Left lung (tissue), 10 donors: ENCODE data around the gene RPP21. TPM values are rescaled to one million over a fixed set of nuclear protein-coding genes. Genes with fewer than 3 reads are reported as not detected.

Experiments
- ATAC-seq: fragments of 200-7000 bp; cut with Tn5 transposase; one replicate; pipeline ENCODE4 v1.9.1; 2020; ENCODE audit warnings: moderate library complexity
- DNase-seq, 4 donors: peaks; one replicate each; pipeline ENCODE4 v3.0.0-alpha.2; 2013 to 2020
- H3K27ac ChIP-seq, 2 donors: fragments of 200-600 bp; sonication (generic) in 1 of 2; one replicate each; pipeline versions ENCODE4 v1.5.0 to v1.8.0; 2020 to 2021
- H3K27me3 ChIP-seq, 2 donors: fragments of 200-600 bp; sonication (generic) in 1 of 2; one replicate each; pipeline versions ENCODE4 v1.5.0 to v1.8.0; 2020 to 2021
- H3K36me3 ChIP-seq, 2 donors: fragments of 200-600 bp; sonication (generic) in 1 of 2; one replicate each; pipeline versions ENCODE4 v1.5.0 to v1.8.0; 2020 to 2021
- H3K4me1 ChIP-seq, 2 donors: fragments of 200-600 bp; one replicate each; pipeline ENCODE4 v1.8.0; 2021
- H3K4me3 ChIP-seq, 2 donors: fragments of 200-600 bp; sonication (generic) in 1 of 2; one replicate each; pipeline versions ENCODE4 v1.5.0 to v1.8.0; 2020 to 2021; ENCODE audit warnings: mild to moderate bottlenecking in 1 of 2
- H3K9me3 ChIP-seq, 2 donors: fragments of 200-600 bp; sonication (generic) in 1 of 2; one replicate each; pipeline versions ENCODE4 v1.5.0 to v1.8.0; 2020 to 2021
- CTCF ChIP-seq, 2 donors: fragments of 200-600 bp; sonication (generic) in 1 of 2; IDR thresholded peaks; one replicate each; pipeline versions ENCODE4 v1.5.0 to v1.8.0; 2021; ENCODE audit warnings: antibody characterized with exemption in 2 of 2
- intact Hi-C, 2 donors: fragments of 100-400 bp; cut with DNase I; formaldehyde crosslinking; loops; one replicate each; pipeline versions ENCODE4 v1.11.2 to v1.14.2; 2022
- polyA plus RNA-seq, 6 donors: library from polyadenylated mRNA; unstranded; fragments of 120-200 nt; gene quantifications; one replicate each; pipeline ENCODE4 v1.2.1, GENCODE V29; 2013; ENCODE audit not compliant: insufficient read length in 6 of 6
- total RNA-seq, 2 donors: library from RNA; stranded (reverse); fragmentation: NEBNext Ultra II Directional; extraction: Animal tissue kit (Norgen Biotek cat#: 25700); gene quantifications; one replicate each; pipeline ENCODE4 v1.2.1, GENCODE V29; 2021
- donor health status: DM: no; HTN: yes; CAD: no.
- donor health status: DM: no; HTN: no; CAD: no.

Gene RPP21
- total and polyA plus RNA-seq, 8 donors: 28.6 to 37.5 (median 32.5) TPM

GRCh38 chr6:30356536-30356935 lies 11.6 kb downstream of the RPP21 start:
- Histone ChIP-seq H3K4me3 (no peak overlapping the region), H3K27ac (no peak overlapping the region), H3K36me3 (no peaks in the 10 kb centered on the region), H3K4me1 (peaks cover 0 to 10% of the 10 kb centered on the region in 2 donors), H3K9me3 (no peaks in the 10 kb centered on the region), H3K27me3 (peaks cover 24 to 64% of the 10 kb centered on the region in 2 donors)
- intact Hi-C loops: no loop called here
- DNase-seq: no peak
- no peak for ATAC-seq
- TF ChIP-seq CTCF (IDR thresholded peaks at IDR 0.05): no peak

- peak; percentile 59 to 71 for TF ChIP-seq CTCF (IDR thresholded peaks at IDR 0.05)
These were observed 13.0 kb downstream of the RPP21 start for GRCh38 chr6:30357678-30358540.

GRCh38 chr6:30359276-30359675 lies 14.3 kb downstream of the RPP21 start:
- peaks cover 31 to 83% of the 10 kb centered on the region in 2 donors for H3K27me3 ChIP-seq
- intact Hi-C loops: no loop called here
- TF ChIP-seq CTCF (IDR thresholded peaks at IDR 0.05): no peak

More at GRCh38 chr6:30357678-30358540, 13.0 kb downstream of the RPP21 start:
- H3K27me3 ChIP-seq: peaks cover 31 to 77% of the 10 kb centered on the region in 2 donors
- H3K27ac ChIP-seq: no peak overlapping the region
- H3K9me3 ChIP-seq: no peaks in the 10 kb centered on the region
- intact Hi-C loops: no loop called here
- ATAC-seq (peak; percentile 95), DNase-seq (peak in 3 of 4 donors; percentile 35 to 77 (median 66))
- peaks cover 0 to 10% of the 10 kb centered on the region in 2 donors for H3K4me1 ChIP-seq
- H3K4me3 ChIP-seq: peak overlapping the region in 1 of 2 donors; percentile 26
- no peaks in the 10 kb centered on the region for H3K36me3 ChIP-seq

GRCh38 chr6:30360139-30360538 lies 15.2 kb downstream of the RPP21 start:
- DNase-seq (no peak), ATAC-seq (no peak)
- no peak overlapping the region for H3K27ac ChIP-seq
- no peak overlapping the region for H3K4me3 ChIP-seq
- H3K36me3 ChIP-seq: no peaks in the 10 kb centered on the region
- no peaks in the 10 kb centered on the region for H3K9me3 ChIP-seq
- peaks cover 31 to 90% of the 10 kb centered on the region in 2 donors for H3K27me3 ChIP-seq
- H3K4me1 ChIP-seq: peaks cover 0 to 10% of the 10 kb centered on the region in 2 donors
- intact Hi-C loops: no loop called here
- no peak for TF ChIP-seq CTCF (IDR thresholded peaks at IDR 0.05)

More at GRCh38 chr6:30359276-30359675, 14.3 kb downstream of the RPP21 start:
- Histone ChIP-seq H3K36me3 (no peaks in the 10 kb centered on the region), H3K4me3 (no peak overlapping the region), H3K27ac (no peak overlapping the region), H3K9me3 (no peaks in the 10 kb centered on the region), H3K4me1 (peaks cover 0 to 10% of the 10 kb centered on the region in 2 donors)
- no peak for ATAC-seq
- DNase-seq: no peak

- H3K4me3 ChIP-seq: no peak overlapping the region
- ATAC-seq (no peak), DNase-seq (no peak)
- H3K4me1 ChIP-seq: peaks cover 0 to 10% of the 10 kb centered on the region in 2 donors
- no peak for TF ChIP-seq CTCF (IDR thresholded peaks at IDR 0.05)
- H3K27me3 ChIP-seq: peaks cover 31 to 90% of the 10 kb centered on the region in 2 donors
- H3K9me3 ChIP-seq: no peaks in the 10 kb centered on the region
- H3K27ac ChIP-seq: no peak overlapping the region
- intact Hi-C loops: no loop called here
- H3K36me3 ChIP-seq: no peaks in the 10 kb centered on the region
These were observed 16.7 kb downstream of the RPP21 start for GRCh38 chr6:30361661-30362060.
